HCT116 (cell line): ENCODE measurements around the gene TSPAN11. TPM values are rescaled to one million over a fixed set of nuclear protein-coding genes. Genes with fewer than 3 reads are reported as not detected.
"Not testable (repeated sequence)": the region's sequence is repeated elsewhere in the genome, so short reads cannot be mapped to it uniquely, and the experiment has no call there.

Experiments
- ATAC-seq: fragments of 200-7000 bp; cut with Tn5 transposase; 2 replicates; pipeline ENCODE4 v1.9.1; 2020; ENCODE audit warnings: mild to moderate bottlenecking, moderate library complexity
- BruUV-seq: library from RNA; stranded (reverse); fragments of 400-500 nt; replicated peaks from 2 replicates; lab custom pipeline; 2021; lab: Mats Ljungman, UMichigan
- CTCF ChIA-PET: fragments of 300-600 bp; sonication (Branson Sonifier 250); formaldehyde crosslinking; loops from one replicate; lab custom pipeline; 2021; ENCODE audit warnings: antibody characterized with exemption; lab: Charles Lee
- POLR2A ChIA-PET: fragments of 300-600, 350-600 bp; sonication (Branson Sonifier 250); formaldehyde crosslinking; loops from one replicate; lab custom pipeline; 2021; ENCODE audit warnings: antibody characterized with exemption; lab: Charles Lee
- RAD21 ChIA-PET, 2 experiments: fragments of 300-600 bp; sonication (Branson Sonifier 250); formaldehyde crosslinking; loops; one replicate each; lab custom pipeline; 2023; ENCODE audit warnings: low total read pairs in 2 of 2; ENCODE audit not compliant: uncharacterized antibody in 2 of 2, unreplicated experiment in 2 of 2, low non-redundant PET in 1 of 2; lab: Charles Lee
- DNase-seq: peaks from one replicate; pipeline ENCODE4 v3.0.0-alpha.2; 2010; ENCODE audit warnings: low read depth, low spot score
- H2AFZ ChIP-seq: fragments of 200-600 bp; shearing (Covaris generic), sonication (generic); 2 replicates; pipeline ENCODE4 v1.6.1; 2017; ENCODE audit warnings: low read depth, mixed run types, mixed read lengths, antibody characterized with exemption, low read length; ENCODE audit not compliant: poor library complexity, severe bottlenecking
- H3K27ac ChIP-seq: 2 replicates; pipeline ENCODE4 v1.5.1; 2012; ENCODE audit warnings: low read depth, low read length
- H3K27me3 ChIP-seq: fragments of 200-600 bp; sonication (generic); 2 replicates; pipeline ENCODE4 v1.6.1; 2016; ENCODE audit warnings: mixed run types, low read length, mixed read lengths; ENCODE audit not compliant: insufficient read depth
- H3K36me3 ChIP-seq, 2 experiments: fragments of 200-500 bp in 1 of 2; fragments of 200-600 bp in 1 of 2; sonication (Bioruptor generic) in 1 of 2; sonication (generic) in 1 of 2; 2 replicates each; pipeline versions ENCODE4 v1.5.1 to v1.6.1; 2014 to 2016; ENCODE audit warnings: low read length in 2 of 2, inconsistent platforms in 1 of 2, mixed read lengths in 1 of 2, mixed run types in 1 of 2; ENCODE audit not compliant: insufficient read depth in 2 of 2, control insufficient read depth in 1 of 2
- H3K4me1 ChIP-seq, 2 experiments: fragments of 200-600 bp in 1 of 2; sonication (generic) in 1 of 2; 2 replicates each; pipeline versions ENCODE4 v1.5.1 to v1.6.1; 2012 to 2017; ENCODE audit warnings: low read length in 2 of 2, inconsistent platforms in 1 of 2, mild to moderate bottlenecking in 1 of 2, mixed read lengths in 1 of 2, mixed run types in 1 of 2, moderate library complexity in 1 of 2; ENCODE audit not compliant: insufficient read depth in 2 of 2, control insufficient read depth in 1 of 2
- H3K4me2 ChIP-seq: fragments of 200-600 bp; sonication (generic); 2 replicates; pipeline ENCODE4 v1.6.1; 2017; ENCODE audit warnings: mixed run types, low read length, mixed read lengths
- H3K4me3 ChIP-seq, 2 experiments: fragments of 200-600 bp in 1 of 2; sonication (generic) in 1 of 2; replicated peaks in 1 of 2; 2 replicates each; pipeline ENCODE4 v1.5.1; 2011 to 2016; ENCODE audit warnings: low read length in 2 of 2, control low read depth in 1 of 2, low read depth in 1 of 2, mild to moderate bottlenecking in 1 of 2, mixed read lengths in 1 of 2, mixed run types in 1 of 2
- H3K79me2 ChIP-seq: fragments of 200-600 bp; sonication (generic); 2 replicates; pipeline ENCODE4 v1.6.1; 2017; ENCODE audit warnings: mild to moderate bottlenecking, mixed run types, low read length, moderate library complexity, mixed read lengths; ENCODE audit not compliant: insufficient read depth
- H3K9ac ChIP-seq: fragments of 200-600 bp; sonication (generic); 2 replicates; pipeline ENCODE4 v1.6.1; 2016; ENCODE audit warnings: low read length, mixed read lengths
- H3K9me2 ChIP-seq: fragments of 200-600 bp; sonication (generic), shearing (Covaris generic); 2 replicates; pipeline ENCODE4 v1.6.1; 2017; ENCODE audit warnings: mixed run types, mild to moderate bottlenecking, moderate library complexity; ENCODE audit not compliant: insufficient read depth
- H3K9me3 ChIP-seq, 2 experiments: fragments of 200-500 bp in 1 of 2; fragments of 200-600 bp in 1 of 2; sonication (Bioruptor generic) in 1 of 2; sonication (generic) in 1 of 2; 2 replicates each; pipeline ENCODE4 v1.6.1; 2014 to 2017; ENCODE audit warnings: low read length in 2 of 2, mixed read lengths in 2 of 2, inconsistent platforms in 1 of 2, low read depth in 1 of 2, mild to moderate bottlenecking in 1 of 2, mixed run types in 1 of 2, moderate library complexity in 1 of 2; ENCODE audit not compliant: control insufficient read depth in 1 of 2, insufficient read depth in 1 of 2
- H4K20me1 ChIP-seq: fragments of 200-600 bp; sonication (generic), shearing (Covaris generic); 2 replicates; pipeline ENCODE4 v1.6.1; 2017; ENCODE audit warnings: mixed run types, mild to moderate bottlenecking, moderate library complexity; ENCODE audit not compliant: insufficient read depth
- CBX3 ChIP-seq: IDR thresholded peaks from 2 replicates; pipeline ENCODE4 v1.6.1; 2012; ENCODE audit warnings: low read depth
- CEBPB ChIP-seq: IDR thresholded peaks from 2 replicates; pipeline ENCODE4 v1.6.1; 2012; ENCODE audit warnings: low read depth
- CTCF ChIP-seq, 3 experiments: fragments of 200-600 bp in 1 of 3; sonication (generic) in 1 of 3; IDR thresholded peaks in 2 of 3; conservative IDR thresholded peaks in 1 of 3; 2 replicates each; pipeline ENCODE4 v1.5.1; 2012 to 2017; ENCODE audit warnings: low read depth in 2 of 3, low read length in 2 of 3, antibody characterized with exemption in 1 of 3, borderline replicate concordance in 1 of 3, control low read depth in 1 of 3, mild to moderate bottlenecking in 1 of 3, mixed read lengths in 1 of 3, mixed run types in 1 of 3, moderate library complexity in 1 of 3; ENCODE audit not compliant: insufficient read depth in 1 of 3
- EGR1 ChIP-seq: IDR thresholded peaks from 2 replicates; pipeline ENCODE4 v1.6.1; 2012; ENCODE audit warnings: low read depth
- EZH2phosphoT487 ChIP-seq: fragments of 200-600 bp; IDR thresholded peaks from 2 replicates; pipeline ENCODE4 v1.6.1; 2018; ENCODE audit warnings: antibody characterized with exemption, borderline replicate concordance
- MAX ChIP-seq: IDR thresholded peaks from 2 replicates; pipeline ENCODE4 v1.6.1; 2012
- POLR2AphosphoS5 ChIP-seq: IDR thresholded peaks from 2 replicates; pipeline ENCODE4 v1.6.1; 2011; ENCODE audit warnings: mild to moderate bottlenecking, low read depth, low read length, moderate library complexity
- intact Hi-C: fragments of 100-400 bp; cut with micrococcal nuclease; formaldehyde crosslinking; loops from 2 replicates; pipeline ENCODE4 v1.10.0; 2022
- total RNA-seq: library from RNA; stranded (reverse); gene quantifications from one replicate; pipeline ENCODE4 v1.2.1, GENCODE V29; 2021; ENCODE audit not compliant: unreplicated experiment

The TSPAN11 gene
- total RNA-seq, 1 experiment from 2014 or later, result not detected

GRCh38 chr12:31026202-31026601 is 99.7 kb downstream of the TSPAN11 start:
- no peaks in the 10 kb centered on the region for H3K36me3 ChIP-seq
- H2AFZ ChIP-seq, result no peak overlapping the region
- no peak overlapping the region for H3K4me2 ChIP-seq
- H3K4me3 ChIP-seq, result no peak overlapping the region
- no peaks in the 10 kb centered on the region for H3K79me2 ChIP-seq
- no peaks in the 10 kb centered on the region for H3K9me2 ChIP-seq
- intact Hi-C loops, result no loop called here
- no peaks in the 10 kb centered on the region for H3K4me1 ChIP-seq
- H3K9me3 ChIP-seq, result no peaks in the 10 kb centered on the region
- H4K20me1 ChIP-seq, result no peaks in the 10 kb centered on the region
- H3K27me3 ChIP-seq, result no peaks in the 10 kb centered on the region
- no peak overlapping the region for H3K9ac ChIP-seq
- ATAC-seq, result no peak
- ChIA-PET POLR2A (no interaction called here), RAD21 (no interaction called here), CTCF (no interaction called here)
- no TSS peak for BruUV-seq
- no peak for DNase-seq
- H3K27ac ChIP-seq, result no peak overlapping the region
- TF ChIP-seq CEBPB (no peak), MAX (no peak), CTCF (IDR thresholded peaks at IDR 0.05 in 2 of 3, conservative IDR thresholded peaks at IDR 0.05 in 1 of 3; ENCODE audit: borderline replicate concordance in 1 of 3, insufficient read depth in 1 of 3, low read depth in 2 of 3, low read length in 2 of 3) (no peak), EGR1 (no peak), CBX3 (no peak), POLR2AphosphoS5 (no peak), EZH2phosphoT487 (no peak)

GRCh38 chr12:31027006-31027405 is 100.5 kb downstream of the TSPAN11 start:
- H4K20me1 ChIP-seq, H2AFZ ChIP-seq, H3K36me3 ChIP-seq, ATAC-seq, H3K9ac ChIP-seq, H3K4me3 ChIP-seq, CTCF ChIA-PET, BruUV-seq, intact Hi-C loops, H3K9me2 ChIP-seq, H3K4me1 ChIP-seq, H3K27me3 ChIP-seq, DNase-seq, POLR2A ChIA-PET, H3K9me3 ChIP-seq, H3K27ac ChIP-seq, H3K4me2 ChIP-seq, H3K79me2 ChIP-seq, RAD21 ChIA-PET: not testable (repeated sequence)
